HEK293T (cell line): ENCODE results near the gene TCF3.

Experiments used
- CTCF ChIA-PET: fragments of 350-600 bp; formaldehyde crosslinking; extraction: SDS; loops from one replicate; lab custom pipeline; 2021; ENCODE audit warnings: antibody characterized with exemption, inconsistent platforms; lab: Yijun Ruan, JAX
- POLR2A ChIA-PET: fragments of 350-600 bp; formaldehyde crosslinking; extraction: SDS; loops from one replicate; lab custom pipeline; 2020; ENCODE audit warnings: antibody characterized with exemption, inconsistent platforms; lab: Yijun Ruan, JAX
- DNase-seq: peaks from one replicate; pipeline ENCODE4 v3.0.0; 2012; ENCODE audit warnings: mixed read lengths; ENCODE audit errors: extremely low spot score
- ARNT ChIP-seq: fragments of 450-650 bp; IDR thresholded peaks from 2 replicates; pipeline ENCODE4 v1.6.1; 2017; ENCODE audit warnings: mild to moderate bottlenecking
- BHLHE40 ChIP-seq: fragments of 450-650 bp; IDR thresholded peaks from 2 replicates; pipeline ENCODE4 v1.6.1; 2016; ENCODE audit warnings: mild to moderate bottlenecking, moderate library complexity, borderline replicate concordance
- CTBP1 ChIP-seq: fragments of 450-650 bp; IDR thresholded peaks from 2 replicates; pipeline ENCODE4 v1.6.1; 2016; ENCODE audit warnings: borderline replicate concordance
- ELF4 ChIP-seq: fragments of 450-650 bp; IDR thresholded peaks from 2 replicates; pipeline ENCODE4 v1.6.1; 2017; ENCODE audit warnings: antibody characterized with exemption
- FOXA1 ChIP-seq: fragments of 450-650 bp; IDR thresholded peaks from 2 replicates; pipeline ENCODE4 v1.6.1; 2016; ENCODE audit warnings: mild to moderate bottlenecking
- FOXK2 ChIP-seq: fragments of 450-650 bp; IDR thresholded peaks from 2 replicates; pipeline ENCODE4 v1.6.1; 2016; ENCODE audit warnings: mild to moderate bottlenecking
- FOXM1 ChIP-seq: fragments of 450-650 bp; IDR thresholded peaks from 2 replicates; pipeline ENCODE4 v1.6.1; 2017; ENCODE audit warnings: mild to moderate bottlenecking, borderline replicate concordance
- HDGF ChIP-seq: fragments of 450-650 bp; IDR thresholded peaks from 2 replicates; pipeline ENCODE4 v1.6.1; 2017; ENCODE audit warnings: antibody characterized with exemption, borderline replicate concordance
- L3MBTL2 ChIP-seq: fragments of 450-650 bp; conservative IDR thresholded peaks from 2 replicates; pipeline ENCODE4 v1.6.1; 2016; ENCODE audit warnings: mild to moderate bottlenecking
- LEF1 ChIP-seq: fragments of 450-650 bp; IDR thresholded peaks from 2 replicates; pipeline ENCODE4 v1.6.1; 2017; ENCODE audit warnings: mild to moderate bottlenecking, borderline replicate concordance
- NFRKB ChIP-seq: fragments of 450-650 bp; IDR thresholded peaks from 2 replicates; pipeline ENCODE4 v1.6.1; 2016; ENCODE audit warnings: mild to moderate bottlenecking, moderate library complexity
- PKNOX1 ChIP-seq: fragments of 450-650 bp; IDR thresholded peaks from 2 replicates; pipeline ENCODE4 v1.6.1; 2016
- SP1 ChIP-seq: fragments of 450-650 bp; IDR thresholded peaks from 2 replicates; pipeline ENCODE4 v1.6.1; 2017
- SUZ12 ChIP-seq: fragments of 450-650 bp; IDR thresholded peaks from 2 replicates; pipeline ENCODE4 v1.6.1; 2016; ENCODE audit warnings: mild to moderate bottlenecking
- TARDBP ChIP-seq: fragments of 450-650 bp; IDR thresholded peaks from 2 replicates; pipeline ENCODE4 v1.6.1; 2016
- ZNF384 ChIP-seq: fragments of 450-650 bp; IDR thresholded peaks from 2 replicates; pipeline ENCODE4 v1.6.1; 2016

TCF3 gene

GRCh38 chr19:1654178-1654792 is 1.9 kb upstream of the TCF3 start:
- no peak for DNase-seq
- TF ChIP-seq ZNF384 (no peak), HDGF (no peak), TARDBP (no peak), FOXK2 (no peak), BHLHE40 (no peak), LEF1 (no peak)
- POLR2A ChIA-PET: no interaction called here

GRCh38 chr19:1653300-1653628 is 849 bp upstream of the TCF3 start:
- no peak for TF ChIP-seq SP1
- TF ChIP-seq ARNT: no peak
- TF ChIP-seq BHLHE40: no peak
- TF ChIP-seq HDGF: no peak
- TF ChIP-seq FOXK2: no peak
- TF ChIP-seq ELF4: no peak
- no peak for DNase-seq
- ChIA-PET POLR2A (interaction anchor here (1.0 kb wide), 1 partner anchor 12 kb away, joined by 3 read pairs; no protein-coding TSS in a partner anchor), CTCF (interaction anchor here (1.1 kb wide), 1 partner anchor 107 kb away, joined by 3 read pairs; no protein-coding TSS in a partner anchor)

More at GRCh38 chr19:1654178-1654792, 1.9 kb upstream of the TCF3 start:
- CTCF ChIA-PET: no interaction called here

- ChIA-PET POLR2A (interaction anchor here (0.8 to 1.1 kb wide), 2 partner anchors 28 to 46 kb away, joined by 3 to 4 read pairs; partner anchors contain the start of gene UQCR11), CTCF (interaction anchor here (0.5 kb wide), 1 partner anchor 114 kb away, joined by 3 read pairs; no protein-coding TSS in a partner anchor)
- peak; percentile 28 for DNase-seq
- TF ChIP-seq CTBP1 (no peak), FOXM1 (0 out of 2 replicates have a peak, but pooled peaks have one; percentile 10)
Measured at GRCh38 chr19:1651568-1652291, 685 bp downstream of the TCF3 start.

- DNase-seq: no peak
- TF ChIP-seq NFRKB (no peak), ZNF384 (peak; percentile 73), PKNOX1 (no peak), TARDBP (no peak)
- POLR2A ChIA-PET: interaction anchor here (0.8 to 1.1 kb wide), 2 partner anchors 27 to 45 kb away, joined by 3 to 4 read pairs; partner anchors contain the start of gene UQCR11
Measured at GRCh38 chr19:1650650-1651567, 1.5 kb downstream of the TCF3 start.

GRCh38 chr19:1649706-1650649 is 2.4 kb downstream of the TCF3 start:
- ChIA-PET CTCF (no interaction called here), POLR2A (interaction anchor here (0.8 kb wide), 1 partner anchor 57 kb away, joined by 3 read pairs; no protein-coding TSS in a partner anchor)
- no peak for DNase-seq
- TF ChIP-seq FOXK2 (no peak), ARNT (no peak)

More at GRCh38 chr19:1650650-1651567, 1.5 kb downstream of the TCF3 start:
- CTCF ChIA-PET: interaction anchor here (0.5 kb wide), 1 partner anchor 113 kb away, joined by 3 read pairs; no protein-coding TSS in a partner anchor

GRCh38 chr19:1648920-1649541 is 3.4 kb downstream of the TCF3 start:
- ChIA-PET POLR2A (interaction anchor here (0.8 kb wide), 1 partner anchor 56 kb away, joined by 3 read pairs; the partner anchor contains the start of gene MBD3), CTCF (no interaction called here)
- DNase-seq: no peak
- TF ChIP-seq SUZ12: no peak
- TF ChIP-seq TARDBP: no peak
- no peak for TF ChIP-seq BHLHE40
- TF ChIP-seq SP1: no peak
- no peak for TF ChIP-seq LEF1
- TF ChIP-seq FOXM1: no peak
- no peak for TF ChIP-seq L3MBTL2
- TF ChIP-seq FOXA1: no peak
- TF ChIP-seq PKNOX1: no peak
- no peak for TF ChIP-seq ZNF384
- no peak for TF ChIP-seq ARNT
- no peak for TF ChIP-seq HDGF
- no peak for TF ChIP-seq FOXK2
- no peak for TF ChIP-seq CTBP1
- TF ChIP-seq NFRKB: no peak
- no peak for TF ChIP-seq ELF4
